Measurements from ENCODE around the gene BICDL1.

The BICDL1 gene

GRCh38 chr12:120061575-120062214 is 72.7 kb downstream of the BICDL1 start:
- Mint-ChIP-seq H3K27ac (no peak overlapping the region), H3K4me3 (no peak overlapping the region), H3K9me3 (no peaks in the 10 kb centered on the region), H3K4me1 (peaks cover 14% of the 10 kb centered on the region), H3K27me3 (ENCODE audit: low read depth) (peaks cover 16% of the 10 kb centered on the region), H3K36me3 (ENCODE audit: low read depth) (no peaks in the 10 kb centered on the region)
- TF ChIP-seq, protein P1, sequence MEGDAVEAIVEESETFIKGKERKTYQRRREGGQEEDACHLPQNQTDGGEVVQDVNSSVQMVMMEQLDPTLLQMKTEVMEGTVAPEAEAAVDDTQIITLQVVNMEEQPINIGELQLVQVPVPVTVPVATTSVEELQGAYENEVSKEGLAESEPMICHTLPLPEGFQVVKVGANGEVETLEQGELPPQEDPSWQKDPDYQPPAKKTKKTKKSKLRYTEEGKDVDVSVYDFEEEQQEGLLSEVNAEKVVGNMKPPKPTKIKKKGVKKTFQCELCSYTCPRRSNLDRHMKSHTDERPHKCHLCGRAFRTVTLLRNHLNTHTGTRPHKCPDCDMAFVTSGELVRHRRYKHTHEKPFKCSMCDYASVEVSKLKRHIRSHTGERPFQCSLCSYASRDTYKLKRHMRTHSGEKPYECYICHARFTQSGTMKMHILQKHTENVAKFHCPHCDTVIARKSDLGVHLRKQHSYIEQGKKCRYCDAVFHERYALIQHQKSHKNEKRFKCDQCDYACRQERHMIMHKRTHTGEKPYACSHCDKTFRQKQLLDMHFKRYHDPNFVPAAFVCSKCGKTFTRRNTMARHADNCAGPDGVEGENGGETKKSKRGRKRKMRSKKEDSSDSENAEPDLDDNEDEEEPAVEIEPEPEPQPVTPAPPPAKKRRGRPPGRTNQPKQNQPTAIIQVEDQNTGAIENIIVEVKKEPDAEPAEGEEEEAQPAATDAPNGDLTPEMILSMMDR (IDR thresholded peaks at IDR 0.05; ENCODE audit: unreplicated experiment in 3 of 3), result no peak

- TF ChIP-seq, protein P1 (IDR thresholded peaks at IDR 0.05; ENCODE audit: unreplicated experiment in 3 of 3), result no peak
- H3K9me3 Mint-ChIP-seq, result no peaks in the 10 kb centered on the region
- H3K36me3 Mint-ChIP-seq (ENCODE audit: low read depth), result no peaks in the 10 kb centered on the region
- peaks cover 14% of the 10 kb centered on the region for H3K4me1 Mint-ChIP-seq
- peaks cover 16% of the 10 kb centered on the region for H3K27me3 Mint-ChIP-seq (ENCODE audit: low read depth)
- H3K27ac Mint-ChIP-seq, result no peak overlapping the region
- H3K4me3 Mint-ChIP-seq, result no peak overlapping the region
These were observed 74.0 kb downstream of the BICDL1 start for GRCh38 chr12:120062976-120063579.

DNA sequence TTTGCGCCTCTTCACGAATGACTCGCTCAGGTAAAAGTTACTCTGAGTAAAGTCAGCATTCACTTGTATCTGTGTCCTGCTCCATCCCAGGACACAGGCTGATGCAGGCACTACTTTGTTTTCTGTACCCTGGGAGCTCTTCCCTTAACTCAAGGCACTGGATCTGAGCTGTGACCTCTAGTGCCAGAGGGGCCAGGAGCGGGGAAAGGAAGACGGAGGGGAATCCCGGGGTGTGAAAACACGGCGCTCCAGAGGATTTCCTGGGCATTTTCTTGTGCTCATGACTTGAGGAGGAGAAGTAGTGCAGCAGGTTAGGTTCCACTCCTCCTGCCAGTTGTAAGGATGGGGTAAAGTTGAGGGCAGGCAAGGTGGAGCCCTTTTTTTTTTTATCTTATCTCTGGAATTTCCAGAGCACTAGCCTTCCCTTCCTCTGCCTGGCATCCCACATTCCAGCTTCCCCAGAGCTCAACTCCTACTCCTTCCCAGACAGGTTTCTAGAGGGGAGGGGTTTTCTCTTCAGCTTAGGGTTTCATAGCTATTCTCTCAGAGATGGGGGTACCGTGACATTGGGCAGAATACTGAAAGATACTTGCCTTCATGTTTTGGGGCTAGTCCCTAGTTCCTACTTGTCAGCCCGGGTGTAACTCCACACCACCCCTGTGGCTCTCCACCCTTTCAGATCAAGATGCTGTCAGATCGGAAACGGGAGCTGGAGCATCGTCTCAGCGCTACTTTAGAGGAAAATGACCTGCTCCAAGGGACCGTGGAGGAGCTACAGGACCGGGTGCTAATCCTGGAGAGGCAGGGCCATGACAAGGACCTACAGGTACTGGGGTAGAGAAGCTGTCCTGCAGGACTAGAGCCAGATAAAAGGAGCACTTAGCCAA is 75.3 kb downstream of the BICDL1 start:
- H3K9me3 Mint-ChIP-seq, result no peaks in the 10 kb centered on the region
- H3K27ac Mint-ChIP-seq, result peak overlapping the region in 1 of 3 experiments; percentile 33
- no peaks in the 10 kb centered on the region for H3K36me3 Mint-ChIP-seq (ENCODE audit: low read depth)
- H3K27me3 Mint-ChIP-seq (ENCODE audit: low read depth), result peaks cover 16% of the 10 kb centered on the region
- no peak overlapping the region for H3K4me3 Mint-ChIP-seq
- TF ChIP-seq, protein P1 (IDR thresholded peaks at IDR 0.05; ENCODE audit: unreplicated experiment in 3 of 3), result no peak
- H3K4me1 Mint-ChIP-seq, result peaks cover 14% of the 10 kb centered on the region

GRCh38 chr12:120065472-120065871 is 76.4 kb downstream of the BICDL1 start:
- H3K9me3 Mint-ChIP-seq, result no peaks in the 10 kb centered on the region
- TF ChIP-seq, protein P1 (IDR thresholded peaks at IDR 0.05; ENCODE audit: unreplicated experiment in 3 of 3), result no peak
- no peak overlapping the region for H3K4me3 Mint-ChIP-seq
- peak overlapping the region in 1 of 3 experiments; percentile 33 for H3K27ac Mint-ChIP-seq
- peaks cover 14% of the 10 kb centered on the region for H3K4me1 Mint-ChIP-seq
- peaks cover 16% of the 10 kb centered on the region for H3K27me3 Mint-ChIP-seq (ENCODE audit: low read depth)
- no peaks in the 10 kb centered on the region for H3K36me3 Mint-ChIP-seq (ENCODE audit: low read depth)

DNA sequence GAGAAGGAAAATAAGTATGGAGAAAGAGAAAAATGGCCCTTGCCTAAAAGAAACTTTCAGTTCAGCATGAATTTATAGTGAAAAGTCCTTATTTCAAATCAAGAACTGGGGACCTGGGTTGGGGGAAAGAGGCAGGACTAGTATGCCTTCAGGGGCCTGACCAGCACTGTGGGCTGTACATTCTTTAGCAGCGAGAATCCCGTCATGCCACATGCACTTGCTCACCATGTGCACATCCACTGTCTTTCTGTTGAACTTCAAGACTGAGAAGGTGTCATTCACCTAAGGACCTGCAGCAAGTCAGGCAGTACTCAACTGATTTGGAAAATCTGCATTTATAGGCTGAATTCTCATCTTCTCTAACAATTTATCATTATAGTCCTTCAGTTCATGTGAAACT is 77.3 kb downstream of the BICDL1 start:
- H3K27ac Mint-ChIP-seq, result no peak overlapping the region
- H3K9me3 Mint-ChIP-seq, result no peaks in the 10 kb centered on the region
- no peaks in the 10 kb centered on the region for H3K36me3 Mint-ChIP-seq (ENCODE audit: low read depth)
- peaks cover 15% of the 10 kb centered on the region for H3K27me3 Mint-ChIP-seq (ENCODE audit: low read depth)
- peaks cover 14% of the 10 kb centered on the region for H3K4me1 Mint-ChIP-seq
- TF ChIP-seq, protein P1 (IDR thresholded peaks at IDR 0.05; ENCODE audit: unreplicated experiment in 3 of 3), result no peak
- H3K4me3 Mint-ChIP-seq, result no peak overlapping the region

All from nephron (organoid).